Kidney epithelial cell (primary cell): ENCODE results near the gene DPP6. TPM values are rescaled to one million over a fixed set of nuclear protein-coding genes. Genes with fewer than 3 reads are reported as not detected.

Experiments
- DNase-seq: peaks from one replicate; pipeline ENCODE4 v3.0.0-alpha.2; 2010; ENCODE audit warnings: low read depth
- H3K27me3 ChIP-seq: 2 replicates; pipeline ENCODE4 v1.6.0; 2011; ENCODE audit warnings: low read length; ENCODE audit not compliant: control insufficient read depth, insufficient read depth
- H3K36me3 ChIP-seq: 2 replicates; pipeline ENCODE4 v1.5.1; 2011; ENCODE audit warnings: low read length; ENCODE audit not compliant: control insufficient read depth, insufficient read depth
- H3K4me3 ChIP-seq: 2 replicates; pipeline ENCODE4 v1.5.1; 2011; ENCODE audit warnings: low read depth, mild to moderate bottlenecking, control low read depth, low read length
- total RNA-seq: library from RNA; depleted of rRNA; stranded (reverse); fragments of >200 nt; gene quantifications from 2 replicates; pipeline ENCODE4 v1.2.3, GENCODE V29; 2015
- TF ChIP-seq, protein P1 (sequence below): IDR thresholded peaks from 2 replicates; pipeline ENCODE4 v1.5.1; 2011; ENCODE audit warnings: mild to moderate bottlenecking, moderate library complexity, low read length, control low read depth, inconsistent platforms; ENCODE audit not compliant: insufficient read depth, poor library complexity, severe bottlenecking

Gene DPP6
- total RNA-seq, 1 donor from 2014 or later = 0.84 TPM

DNA sequence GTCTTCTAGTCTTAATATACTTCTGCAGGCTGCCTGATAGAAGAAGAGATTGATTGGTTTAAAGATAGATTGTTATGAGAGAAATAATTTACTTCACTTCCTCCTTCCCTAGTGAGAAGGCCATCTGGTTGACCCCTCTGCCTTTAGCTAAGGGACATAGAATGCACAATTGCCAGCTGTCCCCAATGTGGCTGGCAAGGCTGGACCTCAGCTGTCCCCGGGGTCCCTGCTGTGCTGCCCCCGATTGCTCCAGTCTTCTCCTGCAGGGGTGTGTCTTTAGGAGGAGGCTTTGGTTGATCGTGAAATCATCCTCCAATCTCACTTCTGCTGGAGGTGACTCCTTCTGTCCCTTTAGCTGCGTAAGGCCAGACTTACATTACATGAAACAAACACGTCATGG lies 388.5 kb downstream of the DPP6 start:
- TF ChIP-seq, protein P1, sequence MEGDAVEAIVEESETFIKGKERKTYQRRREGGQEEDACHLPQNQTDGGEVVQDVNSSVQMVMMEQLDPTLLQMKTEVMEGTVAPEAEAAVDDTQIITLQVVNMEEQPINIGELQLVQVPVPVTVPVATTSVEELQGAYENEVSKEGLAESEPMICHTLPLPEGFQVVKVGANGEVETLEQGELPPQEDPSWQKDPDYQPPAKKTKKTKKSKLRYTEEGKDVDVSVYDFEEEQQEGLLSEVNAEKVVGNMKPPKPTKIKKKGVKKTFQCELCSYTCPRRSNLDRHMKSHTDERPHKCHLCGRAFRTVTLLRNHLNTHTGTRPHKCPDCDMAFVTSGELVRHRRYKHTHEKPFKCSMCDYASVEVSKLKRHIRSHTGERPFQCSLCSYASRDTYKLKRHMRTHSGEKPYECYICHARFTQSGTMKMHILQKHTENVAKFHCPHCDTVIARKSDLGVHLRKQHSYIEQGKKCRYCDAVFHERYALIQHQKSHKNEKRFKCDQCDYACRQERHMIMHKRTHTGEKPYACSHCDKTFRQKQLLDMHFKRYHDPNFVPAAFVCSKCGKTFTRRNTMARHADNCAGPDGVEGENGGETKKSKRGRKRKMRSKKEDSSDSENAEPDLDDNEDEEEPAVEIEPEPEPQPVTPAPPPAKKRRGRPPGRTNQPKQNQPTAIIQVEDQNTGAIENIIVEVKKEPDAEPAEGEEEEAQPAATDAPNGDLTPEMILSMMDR = no peak
- Histone ChIP-seq H3K4me3 (no peak overlapping the region), H3K36me3 (no peaks in the 10 kb centered on the region), H3K27me3 (no peaks in the 10 kb centered on the region)
- no peak for DNase-seq

DNA sequence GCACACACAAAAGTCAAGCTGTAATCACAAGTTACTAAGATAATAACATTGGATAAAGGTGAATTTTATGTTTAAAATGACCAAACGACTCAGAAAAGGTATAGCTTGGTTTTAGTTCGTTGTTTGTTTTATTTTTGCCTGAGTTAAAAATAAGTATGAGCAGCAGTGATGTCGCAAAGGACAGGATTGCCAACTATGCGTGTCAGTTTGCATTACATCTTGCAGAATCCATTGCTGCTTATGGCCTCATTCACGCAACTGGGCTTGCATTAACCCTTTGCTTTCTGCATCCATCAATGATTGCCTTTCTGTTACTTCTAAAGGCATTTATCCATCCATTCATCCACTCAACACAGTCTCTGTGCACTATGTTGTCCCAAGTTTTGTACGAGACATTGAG lies 389.6 kb downstream of the DPP6 start:
- H3K36me3 ChIP-seq = no peaks in the 10 kb centered on the region
- DNase-seq = no peak
- TF ChIP-seq, protein P1 = no peak
- H3K4me3 ChIP-seq = no peak overlapping the region
- H3K27me3 ChIP-seq = no peaks in the 10 kb centered on the region

DNA sequence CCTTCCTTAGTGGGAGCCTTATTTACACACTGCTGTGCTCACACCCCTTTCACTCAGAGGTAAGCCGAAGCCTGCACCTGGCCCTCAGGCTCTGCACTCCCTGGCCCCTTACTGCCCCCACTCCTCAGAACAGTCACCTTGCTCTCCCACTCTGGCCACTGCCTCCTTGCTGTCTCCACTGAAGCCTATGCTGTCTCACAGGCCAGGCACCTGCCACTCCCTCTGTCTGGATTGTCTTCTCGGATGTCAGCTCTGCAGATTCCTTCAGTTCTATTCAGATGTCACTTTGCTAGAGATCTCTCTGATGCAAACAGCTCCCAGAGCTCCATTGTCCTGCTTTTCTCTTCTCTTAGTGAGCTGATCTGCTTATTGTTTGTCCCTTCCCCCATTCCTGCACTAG lies 390.7 kb downstream of the DPP6 start:
- Histone ChIP-seq H3K36me3 (no peaks in the 10 kb centered on the region), H3K4me3 (no peak overlapping the region), H3K27me3 (no peaks in the 10 kb centered on the region)
- TF ChIP-seq, protein P1 = no peak
- DNase-seq = no peak

DNA sequence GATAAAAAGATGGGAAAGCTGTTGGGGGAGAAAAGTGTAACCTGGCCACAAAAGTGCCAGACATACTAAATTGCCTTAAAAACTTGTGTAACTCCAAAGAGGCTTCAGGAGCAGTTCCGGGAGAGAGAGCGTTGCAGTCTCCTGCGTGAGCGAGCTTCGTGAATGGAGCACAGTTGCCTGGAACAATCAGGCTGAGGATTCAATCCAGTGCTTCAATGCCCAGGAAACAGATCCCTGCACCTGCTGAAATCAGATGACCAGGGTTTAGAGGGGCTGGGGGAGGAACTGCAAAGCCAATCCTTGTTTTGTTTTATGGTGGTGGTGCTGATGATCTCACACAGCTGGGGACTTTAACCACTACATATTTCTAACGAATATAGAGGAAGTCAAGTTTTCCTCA lies 398.3 kb downstream of the DPP6 start:
- no peak for DNase-seq
- TF ChIP-seq, protein P1 = no peak
- H3K36me3 ChIP-seq = no peaks in the 10 kb centered on the region
- H3K4me3 ChIP-seq = no peak overlapping the region
- H3K27me3 ChIP-seq = no peaks in the 10 kb centered on the region

DNA sequence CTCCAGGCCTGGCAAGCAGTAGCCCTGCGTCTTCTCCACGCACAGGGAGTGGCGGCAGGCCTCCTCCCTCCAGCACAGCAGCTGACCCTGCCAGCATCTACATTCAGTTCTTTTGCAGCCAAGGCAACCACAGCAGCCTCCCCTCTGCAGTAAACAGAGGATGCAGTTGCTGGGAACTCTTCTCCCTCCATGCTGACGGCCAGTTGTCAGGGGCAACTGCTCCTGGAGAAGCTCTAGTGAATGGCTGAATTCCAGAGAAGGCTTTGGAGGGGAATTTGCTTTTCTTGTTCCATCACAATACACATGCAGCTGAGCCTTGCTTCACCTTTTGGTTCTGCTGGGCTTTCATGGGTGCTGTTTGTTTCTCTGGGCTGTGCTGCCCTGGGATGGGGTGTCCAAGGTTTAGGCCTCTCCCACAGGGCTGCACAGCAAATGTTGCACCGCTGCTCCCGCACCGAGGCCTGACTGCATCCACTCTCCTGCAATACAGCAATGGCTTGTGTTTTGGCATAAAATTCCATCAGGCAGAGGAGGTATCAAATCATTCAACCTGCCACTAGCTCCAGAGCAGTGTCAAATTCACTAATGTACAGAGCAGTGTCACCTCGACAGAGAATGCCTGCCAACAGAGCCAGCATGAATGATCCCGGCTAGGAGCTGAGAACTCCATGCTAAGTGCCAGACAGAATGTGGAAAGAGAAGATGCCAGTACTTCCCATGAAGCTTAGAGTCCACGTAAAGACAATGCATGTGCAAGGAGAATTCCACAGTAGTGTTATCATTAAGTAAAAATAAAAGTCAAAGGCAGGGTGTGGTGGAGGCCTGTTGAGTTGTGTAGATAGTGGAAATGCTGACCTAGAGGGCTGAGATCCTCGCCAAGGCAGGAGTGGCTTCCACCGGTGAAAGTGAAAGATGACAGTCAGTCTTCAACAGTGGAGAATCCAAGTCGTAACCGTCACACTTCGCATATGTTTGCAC lies 399.6 kb downstream of the DPP6 start:
- no peaks in the 10 kb centered on the region for H3K27me3 ChIP-seq
- DNase-seq = no peak
- H3K36me3 ChIP-seq = no peaks in the 10 kb centered on the region
- TF ChIP-seq, protein P1 = no peak
- no peak overlapping the region for H3K4me3 ChIP-seq
